HTR-8/SVneo (cell line): Measurements from ENCODE around the gene C8G.

Experiments used
- DNase-seq: peaks from one replicate; pipeline ENCODE4 v3.0.0; 2011; ENCODE audit warnings: low spot score, mixed read lengths; ENCODE audit not compliant: insufficient read length
- FAIRE-seq: peaks from 2 replicates; lab custom pipeline; 2011; peaks lifted over from hg19 to GRCh38; lab: Jason Lieb, UNC

C8G gene

GRCh38 chr9:136995362-136995761 lies 50.3 kb downstream of the C8G start:
- DNase-seq = no peak
- no peak for FAIRE-seq

GRCh38 chr9:136995772-136996311 lies 50.8 kb downstream of the C8G start:
- FAIRE-seq (no peak), DNase-seq (no peak)
